K562 (cell line): ENCODE measurements around the gene PIGB. TPM values are rescaled to one million over a fixed set of nuclear protein-coding genes. Genes with fewer than 3 reads are reported as not detected.

Source experiments
- BACH1 ChIP-seq: fragments of 200-800 bp; sonication (Bioruptor generic); IDR thresholded peaks from 2 replicates; pipeline ENCODE4 v1.6.1; 2016; ENCODE audit warnings: missing genetic modification characterization, missing compliant biosample characterization
- BCOR ChIP-seq: fragments of 450-650 bp; IDR thresholded peaks from 2 replicates; pipeline ENCODE4 v1.6.1; 2016
- BRCA1 ChIP-seq, 2 experiments: fragments of 450-650 bp in 1 of 2; sonication (generic) in 1 of 2; formaldehyde crosslinking in 1 of 2; IDR thresholded peaks; 2 replicates each; pipeline versions ENCODE4 v1.5.0 to v1.6.1; 2017 to 2020; ENCODE audit warnings: mild to moderate bottlenecking in 1 of 2, missing genetic modification reagents in 1 of 2
- CBFB ChIP-seq: sonication (generic); formaldehyde crosslinking; IDR thresholded peaks from 2 replicates; pipeline ENCODE4 v1.4.0; 2020; ENCODE audit warnings: mild to moderate bottlenecking, missing genetic modification reagents
- GTF2A2 ChIP-seq: IDR thresholded peaks from 2 replicates; pipeline ENCODE4 v1.6.1; 2016; ENCODE audit warnings: mild to moderate bottlenecking, missing genetic modification characterization, missing compliant biosample characterization
- HDAC8 ChIP-seq: fragments of 450-650 bp; IDR thresholded peaks from 2 replicates; pipeline ENCODE4 v1.6.1; 2016; ENCODE audit warnings: mild to moderate bottlenecking, missing genetic modification characterization, moderate library complexity, missing compliant biosample characterization
- MEF2A ChIP-seq: IDR thresholded peaks from 2 replicates; pipeline ENCODE4 v1.6.1; 2011; ENCODE audit warnings: low read depth, mild to moderate bottlenecking, low read length, moderate library complexity; ENCODE audit not compliant: control insufficient read depth
- MTA3 ChIP-seq: fragments of 450-650 bp; formaldehyde crosslinking; IDR thresholded peaks from 2 replicates; pipeline ENCODE4 v1.6.1; 2017; ENCODE audit warnings: mild to moderate bottlenecking, borderline replicate concordance
- POLR2A ChIP-seq: fragments of 450-650 bp; conservative IDR thresholded peaks from 2 replicates; pipeline ENCODE4 v1.6.1; 2016
- POLR2B ChIP-seq: fragments of 450-650 bp; IDR thresholded peaks from 2 replicates; pipeline ENCODE4 v1.6.1; 2018; ENCODE audit warnings: low read depth; ENCODE audit not compliant: partially characterized antibody
- SAFB2 ChIP-seq: fragments of 200-400 bp; formaldehyde crosslinking; IDR thresholded peaks from 2 replicates; pipeline ENCODE4 v1.6.1; 2018; ENCODE audit warnings: borderline replicate concordance, low read length, low read depth, moderate library complexity; ENCODE audit not compliant: severe bottlenecking
- SMAD2 ChIP-seq: fragments of 150-350 bp; IDR thresholded peaks from 2 replicates; pipeline ENCODE4 v1.6.1; 2014; ENCODE audit warnings: low read depth, mild to moderate bottlenecking, low read length
- STAT5B ChIP-seq: fragments of 250-450 bp; sonication (Bioruptor Pico); IDR thresholded peaks from 2 replicates; pipeline ENCODE4 v1.8.0; 2021; ENCODE audit warnings: mild to moderate bottlenecking, inconsistent platforms
- TCF3 ChIP-seq: sonication (generic); formaldehyde crosslinking; IDR thresholded peaks from 2 replicates; pipeline ENCODE4 v1.4.0; 2020; ENCODE audit warnings: mild to moderate bottlenecking, missing genetic modification reagents
- TRIM25 ChIP-seq: fragments of 450-650 bp; IDR thresholded peaks from 2 replicates; pipeline ENCODE4 v1.7.0; 2016; ENCODE audit warnings: borderline replicate concordance
- ZC3H8 ChIP-seq: fragments of 450-650 bp; IDR thresholded peaks from 2 replicates; pipeline ENCODE4 v1.6.1; 2017
- ZNF140 ChIP-seq: fragments of 250-450 bp; sonication (Bioruptor Pico); IDR thresholded peaks from 2 replicates; pipeline ENCODE4 v1.8.0; 2021; ENCODE audit warnings: moderate library complexity, mild to moderate bottlenecking, inconsistent platforms
- ZNF785 ChIP-seq: fragments of 250-450 bp; sonication (Bioruptor Pico); IDR thresholded peaks from 2 replicates; pipeline ENCODE4 v1.4.0; 2020; ENCODE audit warnings: mild to moderate bottlenecking
- polyA plus RNA-seq, 8 experiments: library from polyadenylated mRNA; depleted of rRNA in 4 of 8; stranded (reverse) in 5 of 8; unstranded in 3 of 8; fragments of >200 nt; fragmentation: Nextera tagmentation in 2 of 8; fragmentation: Illumina TruSeq in 1 of 8; extraction: Ambion mirVana in 2 of 8; extraction: Trizol in 1 of 8; gene quantifications; 2 replicates each; pipeline versions ENCODE4 v1.2.1 to v1.2.3, GENCODE V29; 2011 to 2014; ENCODE audit warnings: inconsistent platforms in 1 of 8, missing spikeins in 1 of 8
- total RNA-seq, 7 experiments: library from RNA; depleted of rRNA in 6 of 7; stranded (reverse); fragments of >200 nt in 6 of 7; fragmentation: Illumina TruSeq in 2 of 7; extraction: Trizol in 2 of 7; gene quantifications; 2 replicates each; pipeline versions ENCODE4 v1.2.1 to v1.2.3, GENCODE V29; 2011 to 2021; ENCODE audit warnings: low replicate concordance in 1 of 7
- TF ChIP-seq, protein P1 (sequence below): sonication (generic); formaldehyde crosslinking; IDR thresholded peaks from 2 replicates; pipeline ENCODE4 v1.8.0; 2022; ENCODE audit warnings: mild to moderate bottlenecking, missing genetic modification reagents
- TF ChIP-seq, protein P2 (sequence below), 2 experiments: fragments of 150-350 bp in 1 of 2; IDR thresholded peaks; 2 replicates each; pipeline ENCODE4 v1.6.1; 2012 to 2016; ENCODE audit warnings: low read depth in 2 of 2, low read length in 2 of 2, mild to moderate bottlenecking in 1 of 2, moderate library complexity in 1 of 2

PIGB gene
- total and polyA plus RNA-seq, 9 of the 15 experiments (the other 6 are each of a cell fraction or from before 2014, with no cell fraction given): 9.9 to 32.3 (median 18.2) TPM

GRCh38 chr15:55403531-55403930 is 84.5 kb downstream of the PIGB start (continued):
- TF ChIP-seq, protein P1, sequence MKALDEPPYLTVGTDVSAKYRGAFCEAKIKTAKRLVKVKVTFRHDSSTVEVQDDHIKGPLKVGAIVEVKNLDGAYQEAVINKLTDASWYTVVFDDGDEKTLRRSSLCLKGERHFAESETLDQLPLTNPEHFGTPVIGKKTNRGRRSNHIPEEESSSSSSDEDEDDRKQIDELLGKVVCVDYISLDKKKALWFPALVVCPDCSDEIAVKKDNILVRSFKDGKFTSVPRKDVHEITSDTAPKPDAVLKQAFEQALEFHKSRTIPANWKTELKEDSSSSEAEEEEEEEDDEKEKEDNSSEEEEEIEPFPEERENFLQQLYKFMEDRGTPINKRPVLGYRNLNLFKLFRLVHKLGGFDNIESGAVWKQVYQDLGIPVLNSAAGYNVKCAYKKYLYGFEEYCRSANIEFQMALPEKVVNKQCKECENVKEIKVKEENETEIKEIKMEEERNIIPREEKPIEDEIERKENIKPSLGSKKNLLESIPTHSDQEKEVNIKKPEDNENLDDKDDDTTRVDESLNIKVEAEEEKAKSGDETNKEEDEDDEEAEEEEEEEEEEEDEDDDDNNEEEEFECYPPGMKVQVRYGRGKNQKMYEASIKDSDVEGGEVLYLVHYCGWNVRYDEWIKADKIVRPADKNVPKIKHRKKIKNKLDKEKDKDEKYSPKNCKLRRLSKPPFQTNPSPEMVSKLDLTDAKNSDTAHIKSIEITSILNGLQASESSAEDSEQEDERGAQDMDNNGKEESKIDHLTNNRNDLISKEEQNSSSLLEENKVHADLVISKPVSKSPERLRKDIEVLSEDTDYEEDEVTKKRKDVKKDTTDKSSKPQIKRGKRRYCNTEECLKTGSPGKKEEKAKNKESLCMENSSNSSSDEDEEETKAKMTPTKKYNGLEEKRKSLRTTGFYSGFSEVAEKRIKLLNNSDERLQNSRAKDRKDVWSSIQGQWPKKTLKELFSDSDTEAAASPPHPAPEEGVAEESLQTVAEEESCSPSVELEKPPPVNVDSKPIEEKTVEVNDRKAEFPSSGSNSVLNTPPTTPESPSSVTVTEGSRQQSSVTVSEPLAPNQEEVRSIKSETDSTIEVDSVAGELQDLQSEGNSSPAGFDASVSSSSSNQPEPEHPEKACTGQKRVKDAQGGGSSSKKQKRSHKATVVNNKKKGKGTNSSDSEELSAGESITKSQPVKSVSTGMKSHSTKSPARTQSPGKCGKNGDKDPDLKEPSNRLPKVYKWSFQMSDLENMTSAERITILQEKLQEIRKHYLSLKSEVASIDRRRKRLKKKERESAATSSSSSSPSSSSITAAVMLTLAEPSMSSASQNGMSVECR (CRISPR knock-in tag): no peak
- TF ChIP-seq MTA3 (no peak), HDAC8 (tag) (no peak), BCOR (no peak), POLR2A (no peak), GTF2A2 (tag) (no peak), BRCA1 (IDR thresholded peaks at IDR 0.05) (no peak), BRCA1 (CRISPR knock-in tag; IDR thresholded peaks at IDR 0.05) (no peak), MEF2A (no peak), ZC3H8 (no peak), ZNF140 (no peak), STAT5B (CRISPR knock-in tag) (no peak), ZNF785 (CRISPR knock-in tag) (no peak), TCF3 (CRISPR knock-in tag) (peak; percentile 59), CBFB (CRISPR knock-in tag) (no peak), SMAD2 (no peak), SAFB2 (no peak), TRIM25 (no peak), POLR2B (no peak), BACH1 (tag) (peak; percentile 84; the same call in 1 of the 2 replicates)
- TF ChIP-seq, protein P2, sequence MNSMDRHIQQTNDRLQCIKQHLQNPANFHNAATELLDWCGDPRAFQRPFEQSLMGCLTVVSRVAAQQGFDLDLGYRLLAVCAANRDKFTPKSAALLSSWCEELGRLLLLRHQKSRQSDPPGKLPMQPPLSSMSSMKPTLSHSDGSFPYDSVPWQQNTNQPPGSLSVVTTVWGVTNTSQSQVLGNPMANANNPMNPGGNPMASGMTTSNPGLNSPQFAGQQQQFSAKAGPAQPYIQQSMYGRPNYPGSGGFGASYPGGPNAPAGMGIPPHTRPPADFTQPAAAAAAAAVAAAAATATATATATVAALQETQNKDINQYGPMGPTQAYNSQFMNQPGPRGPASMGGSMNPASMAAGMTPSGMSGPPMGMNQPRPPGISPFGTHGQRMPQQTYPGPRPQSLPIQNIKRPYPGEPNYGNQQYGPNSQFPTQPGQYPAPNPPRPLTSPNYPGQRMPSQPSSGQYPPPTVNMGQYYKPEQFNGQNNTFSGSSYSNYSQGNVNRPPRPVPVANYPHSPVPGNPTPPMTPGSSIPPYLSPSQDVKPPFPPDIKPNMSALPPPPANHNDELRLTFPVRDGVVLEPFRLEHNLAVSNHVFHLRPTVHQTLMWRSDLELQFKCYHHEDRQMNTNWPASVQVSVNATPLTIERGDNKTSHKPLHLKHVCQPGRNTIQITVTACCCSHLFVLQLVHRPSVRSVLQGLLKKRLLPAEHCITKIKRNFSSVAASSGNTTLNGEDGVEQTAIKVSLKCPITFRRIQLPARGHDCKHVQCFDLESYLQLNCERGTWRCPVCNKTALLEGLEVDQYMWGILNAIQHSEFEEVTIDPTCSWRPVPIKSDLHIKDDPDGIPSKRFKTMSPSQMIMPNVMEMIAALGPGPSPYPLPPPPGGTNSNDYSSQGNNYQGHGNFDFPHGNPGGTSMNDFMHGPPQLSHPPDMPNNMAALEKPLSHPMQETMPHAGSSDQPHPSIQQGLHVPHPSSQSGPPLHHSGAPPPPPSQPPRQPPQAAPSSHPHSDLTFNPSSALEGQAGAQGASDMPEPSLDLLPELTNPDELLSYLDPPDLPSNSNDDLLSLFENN (IDR thresholded peaks at IDR 0.05; ENCODE audit: low read depth in 2 of 2, low read length in 2 of 2): no peak
